ENCODE measurements around the gene ADRM1.
A peak's percentile ranks its signal among the peaks of the same experiment; 100 is the strongest.

ADRM1 gene, protein sequence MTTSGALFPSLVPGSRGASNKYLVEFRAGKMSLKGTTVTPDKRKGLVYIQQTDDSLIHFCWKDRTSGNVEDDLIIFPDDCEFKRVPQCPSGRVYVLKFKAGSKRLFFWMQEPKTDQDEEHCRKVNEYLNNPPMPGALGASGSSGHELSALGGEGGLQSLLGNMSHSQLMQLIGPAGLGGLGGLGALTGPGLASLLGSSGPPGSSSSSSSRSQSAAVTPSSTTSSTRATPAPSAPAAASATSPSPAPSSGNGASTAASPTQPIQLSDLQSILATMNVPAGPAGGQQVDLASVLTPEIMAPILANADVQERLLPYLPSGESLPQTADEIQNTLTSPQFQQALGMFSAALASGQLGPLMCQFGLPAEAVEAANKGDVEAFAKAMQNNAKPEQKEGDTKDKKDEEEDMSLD

GRCh38 chr20:62302341-62303061, at the start of gene ADRM1:
Gene ADRM1 (plus strand): TSS chr20:62302997. CDS start chr20:62303569, 572 bp downstream.
- peak; percentile 96 for DNase-seq

DNA sequence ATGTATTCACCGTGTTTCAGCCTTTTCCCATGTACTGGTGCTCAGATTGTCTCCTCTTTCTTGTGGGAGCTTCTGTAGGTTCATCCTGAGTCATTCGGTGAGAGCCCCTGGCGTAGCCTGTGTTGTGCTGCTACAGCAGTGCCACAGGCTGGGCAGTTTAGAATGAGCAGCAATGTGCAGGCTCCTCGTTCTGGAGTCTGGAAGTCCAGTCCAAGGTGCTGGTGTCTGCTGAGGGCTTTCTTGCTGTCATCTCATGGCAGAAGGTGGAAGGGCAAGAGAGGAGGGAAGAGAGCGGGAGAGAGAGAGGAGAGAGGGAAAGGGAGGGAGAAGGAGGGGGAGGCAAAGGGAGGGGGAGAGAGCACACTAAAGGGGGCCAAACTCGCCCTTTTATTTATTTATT, 49.4 kb upstream of the ADRM1 start:
- DNase-seq = no peak

DNA sequence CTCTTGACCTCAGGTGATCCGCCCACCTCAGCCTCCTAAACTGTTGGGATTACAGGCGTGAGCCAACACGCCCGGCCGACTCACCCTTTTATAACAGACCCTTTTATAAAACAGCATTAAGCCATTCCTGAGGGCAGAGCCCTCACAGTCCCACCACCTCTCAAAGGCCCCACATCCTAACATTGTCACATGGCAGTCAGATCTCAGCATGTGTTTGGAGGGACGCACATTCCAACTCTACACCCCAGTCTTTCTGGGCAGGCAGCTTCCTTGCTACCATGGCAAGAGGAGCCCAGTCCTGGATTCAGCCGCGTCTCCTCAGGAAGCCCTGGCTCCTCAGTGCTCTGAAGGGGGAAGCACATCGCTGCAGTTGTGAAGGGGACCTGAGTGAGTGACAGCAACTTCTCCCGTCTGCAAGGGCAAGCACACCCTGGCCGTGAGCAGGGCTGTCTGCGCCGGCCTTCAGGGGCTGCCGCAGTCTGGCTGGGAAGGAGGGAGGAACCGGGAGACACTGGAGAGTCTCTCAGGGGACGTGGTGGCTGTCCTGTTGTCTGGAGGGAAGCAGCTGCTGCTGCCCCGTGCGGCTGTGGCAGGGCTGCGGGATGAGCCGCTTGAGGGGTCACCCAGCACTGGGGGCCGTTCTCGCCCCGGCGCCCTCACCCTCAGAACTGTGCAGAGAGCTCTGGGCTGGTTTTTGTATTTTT, 48.6 kb upstream of the ADRM1 start:
- DNase-seq = no peak

DNA sequence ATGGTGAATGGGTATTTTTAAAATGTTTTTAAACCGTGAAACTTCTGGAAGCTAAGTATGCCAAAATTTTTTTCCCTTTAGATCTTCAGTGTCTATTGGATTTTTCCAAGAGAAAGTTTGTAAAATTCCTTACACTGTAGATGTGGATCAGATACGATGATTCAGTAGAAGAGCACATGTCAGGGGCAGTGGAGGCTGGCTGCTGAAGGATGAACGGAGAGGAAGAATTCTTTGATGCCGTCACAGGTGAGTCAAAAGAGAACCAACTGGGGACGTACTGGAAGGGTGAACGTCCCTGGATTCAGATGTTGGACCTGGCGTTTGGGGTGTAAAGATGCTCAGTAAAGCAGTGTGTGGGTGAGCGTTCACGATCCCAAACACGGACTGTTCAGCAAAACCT, 46.8 kb upstream of the ADRM1 start:
- no peak for DNase-seq

DNA sequence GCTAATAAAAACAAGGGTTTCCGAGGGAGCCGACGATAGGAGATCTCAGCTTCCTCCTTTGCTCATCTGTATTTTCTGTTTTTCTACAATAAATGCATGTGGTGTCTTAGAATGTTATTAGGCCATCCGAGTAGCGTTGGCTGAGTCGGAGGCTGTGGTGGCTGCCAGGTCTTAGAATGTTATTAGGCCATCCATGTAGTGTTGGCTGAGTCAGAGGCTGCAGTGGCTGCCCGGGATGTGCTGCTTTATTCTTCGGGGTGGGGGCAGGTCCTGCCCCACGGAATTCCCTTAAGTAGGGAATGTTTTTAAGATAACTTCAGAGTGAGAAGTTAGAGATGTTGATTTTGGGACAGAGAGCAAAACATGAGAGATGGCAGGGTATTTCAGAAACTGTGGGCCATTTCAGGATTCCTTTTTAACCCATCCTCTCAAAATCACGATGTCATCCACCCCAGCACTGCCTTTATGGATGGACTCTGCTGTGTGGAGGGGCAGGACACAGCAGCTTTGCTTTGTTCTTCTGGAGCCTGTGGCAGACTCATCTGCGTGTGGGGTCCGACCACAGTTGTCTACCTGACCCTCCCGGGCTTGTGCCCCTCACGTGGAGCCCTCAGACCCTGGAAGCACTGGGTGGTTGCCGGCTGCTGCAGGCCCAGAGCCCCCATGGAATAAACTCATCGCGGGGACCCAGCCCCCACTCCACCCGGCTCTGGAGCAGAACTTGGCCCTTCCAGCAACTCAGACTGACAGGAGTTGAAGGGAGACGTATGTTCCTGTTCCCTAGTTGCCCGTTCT, 44.1 kb upstream of the ADRM1 start:
- no peak for DNase-seq

DNA sequence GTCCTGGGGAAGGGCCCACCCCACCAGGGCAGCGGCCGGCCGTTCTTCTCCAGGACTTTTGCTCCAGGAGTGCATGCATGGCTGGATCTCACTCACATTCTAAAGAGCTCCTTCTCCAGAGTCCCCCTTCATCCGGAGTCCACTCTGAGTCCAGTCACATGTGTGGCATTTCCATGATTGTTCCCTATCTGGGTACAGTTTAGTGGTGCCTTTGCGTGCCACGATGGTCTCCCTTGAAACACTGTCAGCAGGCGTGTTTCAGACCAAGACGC, 43.6 kb upstream of the ADRM1 start:
- DNase-seq = no peak

- no peak for DNase-seq
These were observed 40.7 kb upstream of the ADRM1 start for GRCh38 chr20:62262064-62262463.

DNA sequence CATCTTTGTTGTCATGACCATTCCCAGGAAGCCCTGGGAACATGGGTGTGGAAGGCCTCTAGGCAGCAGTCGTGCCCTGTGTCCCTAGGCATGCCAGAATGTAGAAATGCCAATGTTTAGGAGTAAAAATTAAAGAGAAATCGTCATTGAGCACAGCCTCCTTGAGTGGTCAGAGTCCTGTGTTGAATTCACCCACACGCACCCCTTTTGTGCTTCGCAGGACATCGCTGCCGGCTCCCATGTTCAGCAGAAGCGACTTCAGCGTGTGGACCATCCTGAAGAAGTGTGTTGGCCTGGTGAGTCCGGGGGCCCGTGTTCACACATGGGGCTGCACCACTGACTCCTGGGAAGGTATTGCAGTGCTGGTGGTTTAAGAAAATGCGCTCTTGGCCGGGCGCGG, 39.4 kb upstream of the ADRM1 start:
- no peak for DNase-seq

DNA sequence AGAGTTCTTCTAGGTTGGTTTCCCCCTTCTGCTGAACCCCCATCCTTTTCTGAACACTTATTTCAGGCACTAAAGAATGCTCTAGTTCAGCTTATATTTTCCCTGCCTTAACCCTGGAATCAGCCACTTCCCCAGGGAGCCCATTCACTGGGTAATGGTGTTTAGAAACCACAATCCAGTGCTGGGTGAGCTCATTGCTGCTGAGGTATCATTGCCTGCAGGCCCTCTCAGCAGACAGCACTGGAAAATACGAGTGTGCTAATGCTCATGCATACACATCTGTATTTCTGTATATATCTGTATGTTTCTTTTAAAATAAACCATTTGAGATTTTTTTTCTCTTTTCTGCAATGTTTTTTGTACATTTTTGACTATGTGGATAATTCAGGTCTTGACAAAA, 37.4 kb upstream of the ADRM1 start:
- DNase-seq = no peak

DNA sequence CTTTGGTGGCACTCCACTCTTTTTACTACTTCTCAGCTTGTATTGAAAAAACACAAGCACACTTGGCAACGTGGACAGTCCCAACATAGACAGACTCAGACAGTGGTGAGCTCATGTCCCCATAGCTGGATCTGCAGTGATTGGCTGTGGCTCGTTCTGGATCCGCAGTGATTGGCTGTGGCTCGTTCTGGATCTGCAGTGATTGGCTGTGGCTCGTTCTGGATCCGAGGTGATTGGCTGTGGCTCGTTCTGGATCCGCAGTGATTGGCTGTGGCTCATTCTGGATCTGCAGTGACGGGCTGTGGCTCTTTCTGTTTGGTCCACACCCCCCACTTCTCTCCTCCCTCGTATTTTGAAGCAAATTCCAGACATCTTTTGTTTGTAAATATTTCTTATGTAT, 36.5 kb upstream of the ADRM1 start:
- no peak for DNase-seq

GRCh38 chr20:62266851-62267250, 35.9 kb upstream of the ADRM1 start:
- DNase-seq = no peak

GRCh38 chr20:62267543-62267942, 35.3 kb upstream of the ADRM1 start:
- no peak for DNase-seq

DNA sequence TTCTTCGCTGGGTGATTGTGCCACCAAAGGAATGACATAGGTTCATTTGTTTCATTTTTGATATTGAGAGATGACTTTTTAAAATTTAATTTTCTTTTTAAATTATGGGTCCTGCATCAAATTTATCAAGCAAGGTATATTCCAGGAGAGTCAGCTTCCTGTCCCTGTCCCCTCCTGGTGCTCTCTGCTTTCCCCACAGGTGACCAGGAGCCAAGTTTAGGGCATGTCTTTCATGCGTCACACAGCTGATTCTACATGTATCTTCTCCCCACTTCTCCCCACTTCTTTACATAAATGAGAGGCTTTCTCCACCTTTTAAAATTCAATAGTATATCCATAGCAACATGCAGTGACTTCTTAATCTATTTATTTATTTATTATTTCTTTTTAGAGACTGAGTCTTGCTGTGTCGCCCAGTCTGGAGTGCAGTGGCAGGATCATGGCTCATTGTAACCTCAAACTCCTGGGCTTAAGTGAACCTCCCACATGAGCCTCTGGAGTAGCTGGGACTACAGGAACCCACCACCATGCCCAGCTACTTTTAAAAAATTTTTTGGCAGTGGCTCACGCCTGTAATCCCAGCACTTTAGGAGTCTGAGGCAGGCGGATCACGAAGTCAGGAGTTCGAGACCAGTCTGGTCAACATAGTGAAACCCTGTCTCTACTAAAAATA, 34.4 kb upstream of the ADRM1 start:
- no peak for DNase-seq

DNA sequence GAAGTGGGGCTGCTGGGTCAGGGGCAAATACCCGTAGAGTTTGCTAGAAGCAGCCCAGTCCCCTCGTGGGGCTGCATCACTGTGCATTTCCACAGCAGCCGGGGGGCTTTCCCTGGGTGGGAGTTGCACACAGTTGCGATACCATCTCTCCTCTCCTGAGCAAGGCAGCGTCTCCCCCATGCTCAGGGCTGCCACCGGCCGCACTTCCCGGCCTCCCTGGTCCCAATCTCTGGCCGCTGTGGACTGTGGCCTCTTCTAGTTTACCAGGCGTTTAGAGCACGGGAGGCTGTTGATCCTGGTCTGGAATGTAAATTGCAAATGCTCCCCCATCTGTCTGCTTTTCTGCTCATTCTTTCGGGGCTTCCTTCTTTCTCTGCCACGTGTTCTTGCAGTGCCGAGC, 33.4 kb upstream of the ADRM1 start:
- DNase-seq = no peak

DNA sequence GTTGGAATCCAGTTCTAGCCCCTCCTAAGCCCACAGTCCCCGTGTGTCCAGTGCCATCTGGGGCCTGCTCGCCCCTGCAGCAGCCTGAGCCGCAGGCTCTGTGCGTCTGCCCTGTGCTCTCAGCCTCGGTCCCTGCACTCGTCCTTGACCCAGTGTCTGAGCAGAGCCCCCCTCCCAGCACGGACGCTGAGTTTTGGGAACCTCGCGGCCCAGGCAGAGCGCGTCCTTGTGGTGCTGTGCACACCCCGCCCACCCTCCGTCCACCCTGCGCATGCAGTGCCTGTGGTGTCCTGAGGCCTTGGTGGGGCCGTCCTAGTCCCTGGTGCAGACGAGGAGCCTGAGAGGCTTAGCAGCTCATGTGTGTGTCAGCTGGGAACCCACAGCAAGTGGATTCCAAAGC, 32.9 kb upstream of the ADRM1 start:
- no peak for DNase-seq

DNA sequence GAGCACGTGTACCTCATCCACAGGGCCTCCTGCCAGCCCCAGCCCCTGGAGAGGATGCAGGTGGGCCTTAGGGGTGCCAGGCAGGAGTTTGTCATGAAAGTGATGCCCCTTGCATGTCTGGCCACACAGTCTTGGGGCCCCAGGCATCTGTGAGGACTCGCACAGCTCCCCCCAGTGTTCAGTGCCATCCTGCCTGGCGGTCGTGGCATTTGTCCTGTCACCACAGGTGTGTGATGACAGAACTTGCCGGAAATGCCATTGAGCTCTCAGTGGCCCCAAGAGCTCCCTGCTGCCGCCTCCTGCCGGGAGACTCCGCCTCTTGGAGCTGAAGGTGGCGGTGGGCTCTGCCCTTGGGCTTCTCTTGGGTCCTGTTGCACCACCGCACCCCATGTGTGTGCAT, 30.6 kb upstream of the ADRM1 start:
- no peak for DNase-seq

DNA sequence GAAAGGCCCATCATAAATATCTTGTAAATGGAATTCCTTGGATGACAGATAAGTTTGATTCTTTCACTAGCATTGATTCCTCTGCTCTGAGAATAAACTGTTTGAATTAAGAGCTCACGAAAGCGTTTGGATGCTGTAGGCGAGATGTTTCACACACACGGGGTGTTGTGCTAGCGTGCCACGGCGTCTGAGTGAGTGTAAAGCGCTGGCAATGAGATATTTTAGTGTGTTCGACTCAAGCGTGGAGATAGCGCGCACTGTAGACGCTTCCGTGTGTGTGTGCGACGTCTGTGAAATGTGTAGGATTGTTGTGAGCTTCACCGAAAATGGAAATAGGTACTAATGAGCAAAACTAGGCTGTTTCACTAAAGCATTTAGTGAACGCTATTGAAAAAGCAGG, 29.4 kb upstream of the ADRM1 start:
- DNase-seq = no peak

DNA sequence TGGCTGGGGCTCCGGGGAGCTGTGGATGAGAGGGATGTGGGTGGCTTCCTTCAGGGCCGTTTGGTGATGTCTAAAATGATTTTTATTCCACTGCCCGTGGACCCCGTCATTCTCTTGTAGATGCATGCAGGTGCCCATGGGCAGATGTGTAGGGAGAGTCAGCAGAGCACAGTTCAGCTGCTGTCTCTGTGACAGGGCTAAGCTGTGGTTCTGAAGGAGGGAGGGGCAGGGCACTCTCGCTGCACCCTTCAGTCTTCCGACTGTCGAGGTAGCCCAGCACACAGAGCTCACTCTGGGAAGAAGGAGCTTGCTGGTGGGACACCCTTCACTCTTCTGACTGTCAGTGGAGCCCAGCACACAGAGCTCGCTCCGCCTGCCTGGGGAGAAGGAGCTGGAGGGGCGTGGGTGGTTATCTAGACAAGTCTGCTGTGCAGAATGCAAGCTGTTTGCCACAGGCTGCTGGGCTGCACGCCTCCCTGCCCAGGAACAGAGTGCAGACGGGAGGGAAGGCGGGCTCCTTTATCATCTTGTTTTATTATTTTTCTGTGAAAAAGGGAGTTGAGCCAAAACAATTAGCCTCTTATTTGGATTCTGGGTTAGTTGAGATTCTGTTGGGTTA, 28.4 kb upstream of the ADRM1 start:
- no peak for DNase-seq

- no peak for DNase-seq
These were observed 27.6 kb upstream of the ADRM1 start for GRCh38 chr20:62275219-62275618.

GRCh38 chr20:62276439-62276838, 26.4 kb upstream of the ADRM1 start:
- DNase-seq = no peak

DNA sequence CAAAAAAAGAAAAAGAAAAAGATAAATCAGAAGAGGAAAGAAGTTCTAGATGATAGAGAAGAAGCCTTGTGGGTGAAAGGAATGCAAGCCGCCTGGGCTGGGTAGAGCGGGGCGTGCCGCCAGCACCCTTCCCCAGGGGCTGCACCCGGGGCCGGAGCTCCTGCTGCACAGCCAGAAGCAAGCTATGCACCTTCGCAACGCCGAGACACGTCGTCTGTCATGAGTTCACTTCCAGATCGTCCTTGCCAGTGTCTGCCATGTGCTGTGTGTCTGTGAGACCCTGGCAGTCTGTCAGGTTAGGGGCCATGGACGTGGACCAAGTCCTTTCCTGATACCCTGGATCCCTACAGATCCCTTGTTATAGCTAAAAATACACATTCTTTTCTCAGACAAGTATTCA, 25.5 kb upstream of the ADRM1 start:
- no peak for DNase-seq

GRCh38 chr20:62280303-62280702, 22.5 kb upstream of the ADRM1 start:
- DNase-seq = no peak

All from stimulated activated CD4-positive, alpha-beta T cell treated with anti-CD3 and anti-CD28 coated beads, Interleukin-12 subunit alpha, Interleukin-12 subunit beta, amount 100 ng/mL, for 4 hours (primary cell).